Measurements from ENCODE around the gene MRPL1.

The MRPL1 gene

GRCh38 chr4:77990456-77990855, 127.8 kb downstream of the MRPL1 start:
- ATAC-seq (replicated peaks) = no peak
- Mint-ChIP-seq H3K36me3 (ENCODE audit: insufficient read depth) (no peaks in the 10 kb centered on the region), H3K9me3 (no peaks in the 10 kb centered on the region)

GRCh38 chr4:77990904-77991358, 128.3 kb downstream of the MRPL1 start:
- Mint-ChIP-seq H3K4me1 (ENCODE audit: low read depth in 2 of 2) (no peaks in the 10 kb centered on the region), H3K27me3 (peaks cover 46 to 63% of the 10 kb centered on the region in 2 donors), H3K27ac (no peak overlapping the region), H3K9me3 (no peaks in the 10 kb centered on the region), H3K4me3 (no peak overlapping the region), H3K36me3 (ENCODE audit: insufficient read depth) (no peaks in the 10 kb centered on the region)
- no peak for DNase-seq
- ATAC-seq (replicated peaks) = no peak

More at GRCh38 chr4:77990456-77990855, 127.8 kb downstream of the MRPL1 start:
- H3K27me3 Mint-ChIP-seq = peaks cover 46 to 63% of the 10 kb centered on the region in 2 donors
- H3K4me1 Mint-ChIP-seq (ENCODE audit: low read depth in 2 of 2) = no peaks in the 10 kb centered on the region
- H3K27ac Mint-ChIP-seq = no peak overlapping the region
- H3K4me3 Mint-ChIP-seq = no peak overlapping the region
- no peak for DNase-seq

GRCh38 chr4:77992581-77992980, 130.0 kb downstream of the MRPL1 start:
- H3K4me1 Mint-ChIP-seq (ENCODE audit: low read depth in 2 of 2) = no peaks in the 10 kb centered on the region
- no peak overlapping the region for H3K27ac Mint-ChIP-seq
- peaks cover 40 to 55% of the 10 kb centered on the region in 2 donors for H3K27me3 Mint-ChIP-seq
- no peak overlapping the region for H3K4me3 Mint-ChIP-seq
- no peaks in the 10 kb centered on the region for H3K9me3 Mint-ChIP-seq
- H3K36me3 Mint-ChIP-seq (ENCODE audit: insufficient read depth) = no peaks in the 10 kb centered on the region
- no peak for ATAC-seq (replicated peaks)
- no peak for DNase-seq

- H3K27ac Mint-ChIP-seq = no peak overlapping the region
- no peaks in the 10 kb centered on the region for H3K36me3 Mint-ChIP-seq (ENCODE audit: insufficient read depth)
- peaks cover 32 to 38% of the 10 kb centered on the region in 2 donors for H3K27me3 Mint-ChIP-seq
- H3K4me3 Mint-ChIP-seq = no peak overlapping the region
- H3K4me1 Mint-ChIP-seq (ENCODE audit: low read depth in 2 of 2) = no peaks in the 10 kb centered on the region
- ATAC-seq (replicated peaks) (peak; percentile 19), DNase-seq (peak in 1 of 3 experiments; percentile 2)
- H3K9me3 Mint-ChIP-seq = no peaks in the 10 kb centered on the region
Observed at GRCh38 chr4:77994194-77994721, 131.6 kb downstream of the MRPL1 start.

- H3K4me3 Mint-ChIP-seq = no peak overlapping the region
- ATAC-seq (replicated peaks) = no peak
- H3K27me3 Mint-ChIP-seq = peaks cover 19 to 28% of the 10 kb centered on the region in 2 donors
- H3K27ac Mint-ChIP-seq = no peak overlapping the region
- no peak for DNase-seq
- no peaks in the 10 kb centered on the region for H3K9me3 Mint-ChIP-seq
- H3K4me1 Mint-ChIP-seq (ENCODE audit: low read depth in 2 of 2) = no peaks in the 10 kb centered on the region
- no peaks in the 10 kb centered on the region for H3K36me3 Mint-ChIP-seq (ENCODE audit: insufficient read depth)
Observed at GRCh38 chr4:77996076-77996475, 133.4 kb downstream of the MRPL1 start.

GRCh38 chr4:78001531-78001930, 138.9 kb downstream of the MRPL1 start:
- no peak for DNase-seq
- peaks cover 13 to 26% of the 10 kb centered on the region in 2 donors for H3K27me3 Mint-ChIP-seq
- H3K4me1 Mint-ChIP-seq (ENCODE audit: low read depth in 2 of 2) = no peaks in the 10 kb centered on the region
- H3K27ac Mint-ChIP-seq = no peak overlapping the region
- H3K36me3 Mint-ChIP-seq (ENCODE audit: insufficient read depth) = no peaks in the 10 kb centered on the region
- no peaks in the 10 kb centered on the region for H3K9me3 Mint-ChIP-seq
- H3K4me3 Mint-ChIP-seq = no peak overlapping the region
- ATAC-seq (replicated peaks) = no peak

GRCh38 chr4:78002260-78002659, 139.6 kb downstream of the MRPL1 start:
- H3K4me1 Mint-ChIP-seq (ENCODE audit: low read depth in 2 of 2) = no peaks in the 10 kb centered on the region
- H3K27me3 Mint-ChIP-seq = peaks cover 13 to 26% of the 10 kb centered on the region in 2 donors
- no peaks in the 10 kb centered on the region for H3K9me3 Mint-ChIP-seq
- DNase-seq (no peak), ATAC-seq (replicated peaks) (no peak)
- H3K4me3 Mint-ChIP-seq = no peak overlapping the region
- H3K36me3 Mint-ChIP-seq (ENCODE audit: insufficient read depth) = no peaks in the 10 kb centered on the region
- no peak overlapping the region for H3K27ac Mint-ChIP-seq

Measured in effector memory CD8-positive, alpha-beta T cell (primary cell).